Thoracic aorta (tissue), 2 donors: Measurements from ENCODE around the gene MRE11. TPM values are rescaled to one million over a fixed set of nuclear protein-coding genes. Genes with fewer than 3 reads are reported as not detected.

ENCODE experiments used
- ATAC-seq: fragments of 150-250 bp; one replicate; pipeline ENCODE4 v1.8.0; 2017; ENCODE audit warnings: low read depth; ENCODE audit not compliant: insufficient number of reproducible peaks, low FRiP score
- DNase-seq: peaks from one replicate; pipeline ENCODE4 v3.0.0-alpha.2; 2020; ENCODE audit warnings: low spot score
- H3K27ac ChIP-seq, 2 donors: fragments of 200-600 bp; sonication (generic); 1 replicate in 1 of 2; 2 replicates in 1 of 2; pipeline ENCODE4 v1.5.1; 2016; ENCODE audit warnings: mild to moderate bottlenecking in 2 of 2, moderate library complexity in 2 of 2
- H3K27me3 ChIP-seq: fragments of 200-600 bp; sonication (generic); replicated peaks from 2 replicates; pipeline ENCODE4 v1.6.0; 2016; ENCODE audit warnings: mild to moderate bottlenecking; ENCODE audit not compliant: insufficient read depth
- H3K36me3 ChIP-seq: fragments of 200-600 bp; sonication (generic); one replicate; pipeline ENCODE4 v1.5.1; 2016
- H3K4me1 ChIP-seq, 2 donors: fragments of 200-600 bp; sonication (generic); 1 replicate in 1 of 2; 2 replicates in 1 of 2; pipeline versions ENCODE4 v1.5.1 to v1.6.0; 2016; ENCODE audit warnings: low read depth in 2 of 2, mild to moderate bottlenecking in 1 of 2; ENCODE audit not compliant: control insufficient read depth in 1 of 2
- H3K4me3 ChIP-seq: fragments of 200-600 bp; sonication (generic); 2 replicates; pipeline ENCODE4 v1.5.1; 2016; ENCODE audit warnings: mild to moderate bottlenecking
- H3K9me3 ChIP-seq: fragments of 200-600 bp; sonication (generic); 2 replicates; pipeline ENCODE4 v1.5.1; 2016
- total RNA-seq, 2 donors: library from RNA; depleted of rRNA; stranded (reverse); fragments of >200 nt; gene quantifications; one replicate each; pipeline versions ENCODE4 v1.1.0 to v1.2.3, GENCODE V29; 2016
- TF ChIP-seq, protein P1 (sequence below): fragments of 200-600 bp; sonication (generic); IDR thresholded peaks from one replicate; pipeline ENCODE4 v1.5.1; 2019; ENCODE audit warnings: antibody characterized with exemption

MRE11 gene
- total RNA-seq, 2 donors from 2014 or later, result 7.9 to 12.6 TPM

GRCh38 chr11:94525546-94526324 lies 32.1 kb upstream of the MRE11 start:
- DNase-seq (peak; percentile 11), ATAC-seq (no peak)
- Histone ChIP-seq H3K4me1 (peaks cover 0 to 6% of the 10 kb centered on the region in 2 donors), H3K27me3 (no peaks in the 10 kb centered on the region), H3K27ac (no peak overlapping the region), H3K36me3 (no peaks in the 10 kb centered on the region), H3K9me3 (no peaks in the 10 kb centered on the region), H3K4me3 (no peak overlapping the region)
- TF ChIP-seq, protein P1, sequence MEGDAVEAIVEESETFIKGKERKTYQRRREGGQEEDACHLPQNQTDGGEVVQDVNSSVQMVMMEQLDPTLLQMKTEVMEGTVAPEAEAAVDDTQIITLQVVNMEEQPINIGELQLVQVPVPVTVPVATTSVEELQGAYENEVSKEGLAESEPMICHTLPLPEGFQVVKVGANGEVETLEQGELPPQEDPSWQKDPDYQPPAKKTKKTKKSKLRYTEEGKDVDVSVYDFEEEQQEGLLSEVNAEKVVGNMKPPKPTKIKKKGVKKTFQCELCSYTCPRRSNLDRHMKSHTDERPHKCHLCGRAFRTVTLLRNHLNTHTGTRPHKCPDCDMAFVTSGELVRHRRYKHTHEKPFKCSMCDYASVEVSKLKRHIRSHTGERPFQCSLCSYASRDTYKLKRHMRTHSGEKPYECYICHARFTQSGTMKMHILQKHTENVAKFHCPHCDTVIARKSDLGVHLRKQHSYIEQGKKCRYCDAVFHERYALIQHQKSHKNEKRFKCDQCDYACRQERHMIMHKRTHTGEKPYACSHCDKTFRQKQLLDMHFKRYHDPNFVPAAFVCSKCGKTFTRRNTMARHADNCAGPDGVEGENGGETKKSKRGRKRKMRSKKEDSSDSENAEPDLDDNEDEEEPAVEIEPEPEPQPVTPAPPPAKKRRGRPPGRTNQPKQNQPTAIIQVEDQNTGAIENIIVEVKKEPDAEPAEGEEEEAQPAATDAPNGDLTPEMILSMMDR, result no peak

- TF ChIP-seq, protein P1, result no peak
- Histone ChIP-seq H3K9me3 (no peaks in the 10 kb centered on the region), H3K27ac (no peak overlapping the region), H3K4me3 (no peak overlapping the region), H3K36me3 (no peaks in the 10 kb centered on the region), H3K27me3 (no peaks in the 10 kb centered on the region), H3K4me1 (peaks cover 5 to 6% of the 10 kb centered on the region in 2 donors)
- no peak for DNase-seq
- no peak for ATAC-seq
These were observed 30.7 kb upstream of the MRE11 start for GRCh38 chr11:94524341-94524740.

DNA sequence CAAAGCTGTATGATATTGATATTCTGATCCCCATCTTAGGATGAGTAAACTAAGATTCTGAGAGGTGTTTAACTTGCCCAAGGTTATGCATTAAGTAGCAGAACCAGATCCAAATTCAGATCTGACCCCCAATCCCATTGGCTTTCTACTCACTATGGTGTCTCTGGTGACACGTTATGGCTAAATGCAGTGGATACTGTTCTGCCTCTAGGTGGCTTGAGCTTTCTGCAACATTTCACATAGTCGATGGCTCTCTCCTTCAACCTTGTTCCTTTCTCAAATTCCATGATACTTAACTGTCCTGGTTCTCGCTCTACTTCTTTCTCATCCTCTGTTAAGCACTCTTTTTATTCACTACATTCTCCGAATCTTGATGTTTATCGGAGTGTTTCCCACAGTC lies 28.0 kb upstream of the MRE11 start:
- DNase-seq (no peak), ATAC-seq (no peak)
- TF ChIP-seq, protein P1, result peak; percentile 46
- H3K27me3 ChIP-seq, result no peaks in the 10 kb centered on the region
- H3K27ac ChIP-seq, result no peak overlapping the region
- H3K36me3 ChIP-seq, result no peaks in the 10 kb centered on the region
- no peak overlapping the region for H3K4me3 ChIP-seq
- peaks cover 3 to 5% of the 10 kb centered on the region in 2 donors for H3K4me1 ChIP-seq
- H3K9me3 ChIP-seq, result no peaks in the 10 kb centered on the region

DNA sequence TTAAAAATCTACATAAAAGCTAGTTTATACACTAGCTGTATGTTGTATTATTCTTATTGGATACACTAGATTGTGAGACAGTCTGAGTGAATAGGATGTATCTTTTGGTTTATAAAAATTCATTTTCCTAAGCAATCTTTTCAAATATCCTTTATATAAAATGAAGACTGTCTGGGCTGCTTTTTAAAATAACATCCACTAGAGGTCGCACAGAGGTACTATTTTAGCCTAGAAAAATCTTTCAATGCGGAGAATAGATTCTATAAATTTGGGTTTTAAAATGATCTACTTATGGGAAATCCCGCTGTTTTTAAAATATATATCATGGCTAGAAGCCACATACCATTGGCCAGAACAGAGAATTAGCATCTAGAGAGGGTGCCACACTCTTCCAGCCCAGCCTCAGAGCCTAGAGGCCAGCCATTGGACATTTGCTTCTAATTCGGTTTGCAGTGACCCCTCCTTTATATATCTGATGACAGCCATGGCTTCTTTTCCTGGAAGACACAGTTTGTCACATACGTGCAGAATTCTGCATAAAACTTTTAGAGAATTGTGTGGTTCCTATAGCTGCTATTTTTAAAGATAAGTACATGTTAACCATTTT lies 25.9 kb upstream of the MRE11 start:
- no peak overlapping the region for H3K4me3 ChIP-seq
- H3K27me3 ChIP-seq, result no peaks in the 10 kb centered on the region
- H3K4me1 ChIP-seq, result peaks cover 0 to 5% of the 10 kb centered on the region in 2 donors
- H3K9me3 ChIP-seq, result no peaks in the 10 kb centered on the region
- TF ChIP-seq, protein P1, result peak; percentile 67
- no peak overlapping the region for H3K27ac ChIP-seq
- ATAC-seq (no peak), DNase-seq (no peak)
- no peaks in the 10 kb centered on the region for H3K36me3 ChIP-seq

GRCh38 chr11:94518300-94518699 lies 24.7 kb upstream of the MRE11 start:
- no peaks in the 10 kb centered on the region for H3K36me3 ChIP-seq
- no peaks in the 10 kb centered on the region for H3K9me3 ChIP-seq
- no peak overlapping the region for H3K27ac ChIP-seq
- peaks cover 0 to 5% of the 10 kb centered on the region in 2 donors for H3K4me1 ChIP-seq
- H3K4me3 ChIP-seq, result no peak overlapping the region
- DNase-seq (no peak), ATAC-seq (no peak)
- H3K27me3 ChIP-seq, result no peaks in the 10 kb centered on the region
- TF ChIP-seq, protein P1, result no peak
